HFFc6 (cell line): ENCODE measurements around the gene GLYR1. TPM values are rescaled to one million over a fixed set of nuclear protein-coding genes. Genes with fewer than 3 reads are reported as not detected.
A peak's percentile ranks its signal among the peaks of the same experiment; 100 is the strongest.
"Not testable (repeated sequence)": the region's sequence is repeated elsewhere in the genome, so short reads cannot be mapped to it uniquely, and the experiment has no call there.

Source experiments
- DNase-seq: peaks from one replicate; pipeline ENCODE4 v3.0.0-alpha.2; 2018
- H3K27ac Mint-ChIP-seq: 2 replicates; pipeline ENCODE4 v1.8.0; 2020; ENCODE audit warnings: mild to moderate bottlenecking, mixed read lengths
- H3K27me3 Mint-ChIP-seq: 2 replicates; pipeline ENCODE4 v1.8.0; 2021; ENCODE audit warnings: mild to moderate bottlenecking, moderate library complexity, mixed read lengths; ENCODE audit not compliant: insufficient read depth
- H3K36me3 Mint-ChIP-seq: 2 replicates; pipeline ENCODE4 v1.8.0; 2021; ENCODE audit warnings: low read depth, mixed read lengths
- H3K4me1 Mint-ChIP-seq: 2 replicates; pipeline ENCODE4 v1.8.0; 2020; ENCODE audit warnings: low read depth, mixed read lengths
- H3K4me3 Mint-ChIP-seq: 2 replicates; pipeline ENCODE4 v1.8.0; 2020; ENCODE audit warnings: mild to moderate bottlenecking, moderate library complexity, mixed read lengths
- H3K9me3 Mint-ChIP-seq: 2 replicates; pipeline ENCODE4 v1.8.0; 2020; ENCODE audit warnings: mild to moderate bottlenecking, mixed read lengths
- CTCF ChIP-seq: fragments of 200-600 bp; sonication (generic); IDR thresholded peaks from 2 replicates; pipeline ENCODE4 v1.5.0; 2021; ENCODE audit warnings: antibody characterized with exemption, mild to moderate bottlenecking
- long read RNA-seq: library from polyadenylated mRNA; unstranded; transcript quantifications from one replicate; pipeline ENCODE4 v2.0.0, GENCODE V29; 2019
- total RNA-seq, 6 experiments: library from RNA; stranded (reverse); fragmentation: NEBNext Ultra II Directional; extraction: Animal tissue kit (Norgen Biotek cat#: 25700); gene quantifications; 2 replicates in 1 of 6; 3 replicates in 5 of 6; pipeline ENCODE4 v1.2.3, GENCODE V29; 2021

GLYR1 gene
- total RNA-seq = 10 to 100 TPM; 77.6 to 89.4 (median 81.8) TPM
- long read RNA-seq, partial matches to known transcripts = 6 of 28 reads
- long read RNA-seq, other reads (novel, unspliced or antisense) = 14 of 28 reads

- DNase-seq = peak; percentile 97
- H3K36me3 Mint-ChIP-seq = peaks cover 20% of the 10 kb centered on the region
- H3K4me3 Mint-ChIP-seq = peak within 1 kb of the TSS; percentile 94
- peaks cover 54% of the 10 kb centered on the region for H3K4me1 Mint-ChIP-seq
- TF ChIP-seq CTCF = no peak
- H3K9me3 Mint-ChIP-seq = no peaks in the 10 kb centered on the region
- H3K27ac Mint-ChIP-seq = peak within 1 kb of the TSS; percentile 87
- H3K27me3 Mint-ChIP-seq = peaks cover 2% of the 10 kb centered on the region; the same call in 1 of the 2 replicates
Measured at GRCh38 chr16:4846901-4847773, at the start of gene GLYR1, which contains the start of gene UBN1. TSS of gene GLYR1 (minus strand) at chr16:4847288. CDS start at chr16:4847265, 23 bp downstream. TSS of gene UBN1 (plus strand) at chr16:4847481. CDS start at chr16:4852918, 5,437 bp downstream.

GRCh38 chr16:4896761-4897160 is 49.7 kb upstream of the GLYR1 start:
- H3K9me3 Mint-ChIP-seq, H3K4me3 Mint-ChIP-seq, H3K27me3 Mint-ChIP-seq, DNase-seq, H3K27ac Mint-ChIP-seq, H3K36me3 Mint-ChIP-seq, H3K4me1 Mint-ChIP-seq: not testable (repeated sequence)

- no peak for DNase-seq
- peaks cover 7% of the 10 kb centered on the region; the same call in 1 of the 2 replicates for H3K4me1 Mint-ChIP-seq
- H3K36me3 Mint-ChIP-seq = peaks cover 5% of the 10 kb centered on the region; the same call in 1 of the 2 replicates
Measured at GRCh38 chr16:4895366-4895765, 48.3 kb upstream of the GLYR1 start.

GRCh38 chr16:4894276-4895150 is 47.4 kb upstream of the GLYR1 start:
- peaks cover 3% of the 10 kb centered on the region; the same call in 1 of the 2 replicates for H3K27me3 Mint-ChIP-seq
- no peak overlapping the region for H3K4me3 Mint-ChIP-seq
- H3K27ac Mint-ChIP-seq = no peak overlapping the region
- TF ChIP-seq CTCF = no peak
- H3K9me3 Mint-ChIP-seq = peaks cover 9% of the 10 kb centered on the region
- H3K36me3 Mint-ChIP-seq = peaks cover 5% of the 10 kb centered on the region; the same call in 1 of the 2 replicates
- peaks cover 7% of the 10 kb centered on the region; the same call in 1 of the 2 replicates for H3K4me1 Mint-ChIP-seq
- no peak for DNase-seq

More at GRCh38 chr16:4895366-4895765, 48.3 kb upstream of the GLYR1 start:
- no peak for TF ChIP-seq CTCF
- H3K27ac Mint-ChIP-seq = no peak overlapping the region
- H3K27me3 Mint-ChIP-seq = peaks cover 3% of the 10 kb centered on the region; the same call in 1 of the 2 replicates
- H3K9me3 Mint-ChIP-seq = peaks cover 9% of the 10 kb centered on the region
- H3K4me3 Mint-ChIP-seq = no peak overlapping the region

GRCh38 chr16:4893103-4893862 is 46.2 kb upstream of the GLYR1 start:
- TF ChIP-seq CTCF = no peak
- no peak overlapping the region for H3K27ac Mint-ChIP-seq
- no peak for DNase-seq
- peaks cover 7% of the 10 kb centered on the region; the same call in 1 of the 2 replicates for H3K4me1 Mint-ChIP-seq
- H3K27me3 Mint-ChIP-seq = no peaks in the 10 kb centered on the region; the same call in 1 of the 2 replicates
- peaks cover 7% of the 10 kb centered on the region for H3K9me3 Mint-ChIP-seq
- H3K4me3 Mint-ChIP-seq = no peak overlapping the region
- peaks cover 2% of the 10 kb centered on the region; the same call in 1 of the 2 replicates for H3K36me3 Mint-ChIP-seq
